AG09319 (cell line): Measurements from ENCODE around the gene CASP4.

Experiments used
- DNase-seq: peaks from one replicate; pipeline ENCODE4 v3.0.0-alpha.2; 2010; ENCODE audit warnings: low read depth; ENCODE audit errors: extremely low read depth
- TF ChIP-seq, protein P1 (sequence below): IDR thresholded peaks from 2 replicates; pipeline ENCODE4 v1.5.1; 2011; ENCODE audit warnings: low read depth, mild to moderate bottlenecking, inconsistent platforms, low read length, moderate library complexity

Gene CASP4

DNA sequence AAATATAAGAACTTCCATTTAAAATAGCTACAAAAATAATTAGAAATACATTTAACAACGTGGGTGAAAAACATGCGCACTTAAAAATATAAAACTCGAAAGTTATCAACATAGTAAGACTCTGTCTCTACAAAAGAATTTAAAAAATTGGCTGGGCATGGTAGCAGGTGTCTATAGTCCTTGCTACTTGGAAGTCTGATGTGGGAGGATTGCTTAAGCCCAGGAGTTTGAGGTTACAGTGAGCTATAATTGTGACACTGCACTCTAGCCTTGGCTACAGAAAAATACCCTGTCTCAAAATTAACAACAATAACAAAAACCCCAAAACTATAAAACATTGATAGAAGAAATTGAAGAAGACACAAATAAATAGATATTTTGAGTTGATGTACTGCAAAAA, 56.3 kb downstream of the CASP4 start:
- TF ChIP-seq, protein P1, sequence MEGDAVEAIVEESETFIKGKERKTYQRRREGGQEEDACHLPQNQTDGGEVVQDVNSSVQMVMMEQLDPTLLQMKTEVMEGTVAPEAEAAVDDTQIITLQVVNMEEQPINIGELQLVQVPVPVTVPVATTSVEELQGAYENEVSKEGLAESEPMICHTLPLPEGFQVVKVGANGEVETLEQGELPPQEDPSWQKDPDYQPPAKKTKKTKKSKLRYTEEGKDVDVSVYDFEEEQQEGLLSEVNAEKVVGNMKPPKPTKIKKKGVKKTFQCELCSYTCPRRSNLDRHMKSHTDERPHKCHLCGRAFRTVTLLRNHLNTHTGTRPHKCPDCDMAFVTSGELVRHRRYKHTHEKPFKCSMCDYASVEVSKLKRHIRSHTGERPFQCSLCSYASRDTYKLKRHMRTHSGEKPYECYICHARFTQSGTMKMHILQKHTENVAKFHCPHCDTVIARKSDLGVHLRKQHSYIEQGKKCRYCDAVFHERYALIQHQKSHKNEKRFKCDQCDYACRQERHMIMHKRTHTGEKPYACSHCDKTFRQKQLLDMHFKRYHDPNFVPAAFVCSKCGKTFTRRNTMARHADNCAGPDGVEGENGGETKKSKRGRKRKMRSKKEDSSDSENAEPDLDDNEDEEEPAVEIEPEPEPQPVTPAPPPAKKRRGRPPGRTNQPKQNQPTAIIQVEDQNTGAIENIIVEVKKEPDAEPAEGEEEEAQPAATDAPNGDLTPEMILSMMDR = no peak
- no peak for DNase-seq

DNA sequence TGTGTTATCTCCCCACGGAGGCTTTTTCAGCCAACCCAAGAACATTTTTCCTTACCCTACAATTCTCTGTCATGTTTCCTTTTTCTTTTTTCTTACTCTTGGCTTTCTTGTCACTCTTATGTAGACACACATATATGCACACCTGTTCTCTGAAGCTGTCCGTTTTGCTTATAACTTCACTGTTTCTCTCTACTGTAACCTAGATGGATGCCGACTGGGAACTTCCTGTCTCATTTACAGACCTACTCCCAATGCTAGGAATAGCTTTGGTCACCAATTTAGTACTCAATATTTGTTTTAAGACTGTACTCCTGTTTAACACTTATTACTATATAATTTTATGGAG, 60.2 kb downstream of the CASP4 start:
- TF ChIP-seq, protein P1 = no peak
- no peak for DNase-seq

DNA sequence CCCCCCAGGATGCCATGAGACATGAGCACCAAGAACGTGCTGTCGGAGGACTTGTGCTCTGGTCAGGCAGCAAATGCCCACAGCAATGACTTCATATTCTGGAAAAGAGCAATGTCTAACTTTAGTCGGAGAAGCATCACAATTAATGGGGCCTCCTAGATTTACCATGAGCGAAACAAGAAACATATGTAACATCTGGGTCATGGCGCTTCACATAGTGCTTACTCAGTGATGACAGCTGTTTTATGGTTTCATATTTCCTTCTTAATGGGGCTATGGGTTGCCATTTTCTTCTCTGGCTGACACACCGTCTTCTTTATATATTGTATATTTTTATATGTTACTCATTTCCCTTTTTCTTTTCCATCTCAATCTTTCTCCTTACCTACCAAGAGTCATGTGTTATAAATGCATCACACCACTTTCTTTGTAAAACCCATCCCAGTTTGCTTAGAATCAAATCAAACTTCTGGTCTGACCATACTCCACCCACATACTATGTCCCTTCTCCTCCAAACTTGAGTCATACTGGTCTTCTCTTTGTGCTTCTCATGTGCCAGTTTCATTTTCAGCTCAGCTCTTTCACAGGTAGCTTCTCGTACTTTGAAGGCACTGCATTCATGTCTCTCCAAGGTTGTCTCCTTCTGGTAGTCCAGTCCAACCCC, 60.7 kb downstream of the CASP4 start:
- DNase-seq = no peak
- TF ChIP-seq, protein P1 = no peak

DNA sequence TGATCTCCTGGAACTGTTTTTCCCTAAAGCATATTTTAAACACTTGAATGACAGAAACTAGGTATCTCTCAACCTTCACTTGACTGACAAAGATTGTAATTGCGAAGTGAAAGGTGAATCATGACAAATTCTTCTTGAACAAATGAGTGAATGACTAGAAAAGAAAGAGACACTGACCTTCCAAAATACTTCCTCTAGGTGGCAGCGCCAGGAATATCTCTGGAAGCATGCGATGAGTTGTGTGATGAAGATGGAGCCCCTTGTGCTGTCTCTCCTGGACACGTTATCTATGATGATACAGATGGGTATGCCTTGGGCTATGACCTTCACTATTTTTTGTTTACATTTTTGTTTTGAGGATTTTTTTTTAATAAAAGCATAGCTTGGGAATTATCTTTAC, 63.1 kb downstream of the CASP4 start:
- TF ChIP-seq, protein P1 = no peak
- no peak for DNase-seq

DNA sequence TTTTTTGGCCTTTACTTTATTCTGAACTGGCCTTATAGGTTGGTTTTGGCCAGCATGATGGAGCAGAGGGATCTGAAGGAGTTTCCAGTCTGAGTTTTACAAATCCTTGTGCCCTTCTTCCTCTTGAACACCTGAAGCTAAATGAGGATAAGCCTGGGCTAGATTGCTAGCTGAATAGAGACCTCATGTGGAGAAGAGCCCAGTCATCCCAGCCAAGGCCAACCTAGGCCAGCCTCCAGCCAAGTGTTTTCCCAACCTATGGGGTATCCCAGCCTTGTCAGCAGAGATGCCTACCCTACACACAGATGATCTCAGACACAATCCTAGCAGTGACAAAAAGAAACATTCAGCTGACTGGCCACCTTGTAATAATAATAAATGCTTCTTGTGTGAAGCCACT, 69.1 kb downstream of the CASP4 start:
- TF ChIP-seq, protein P1 = no peak
- no peak for DNase-seq

DNA sequence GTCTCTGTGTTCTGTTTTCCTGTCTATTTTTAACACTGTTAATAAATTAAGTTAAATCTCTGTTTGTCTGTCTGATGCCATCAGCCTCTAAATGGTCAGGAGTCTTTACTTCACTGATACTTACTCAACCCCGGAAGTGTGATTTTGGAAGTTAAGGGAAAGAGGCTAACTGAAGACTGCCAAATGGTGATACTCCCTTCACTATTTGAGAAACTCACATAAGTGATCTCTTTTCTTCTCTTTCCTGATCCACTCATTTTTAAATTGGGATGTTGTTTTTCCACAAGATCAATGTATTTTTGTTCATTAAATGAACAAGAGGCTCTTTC, 69.7 kb downstream of the CASP4 start:
- no peak for DNase-seq
- TF ChIP-seq, protein P1 = no peak

DNA sequence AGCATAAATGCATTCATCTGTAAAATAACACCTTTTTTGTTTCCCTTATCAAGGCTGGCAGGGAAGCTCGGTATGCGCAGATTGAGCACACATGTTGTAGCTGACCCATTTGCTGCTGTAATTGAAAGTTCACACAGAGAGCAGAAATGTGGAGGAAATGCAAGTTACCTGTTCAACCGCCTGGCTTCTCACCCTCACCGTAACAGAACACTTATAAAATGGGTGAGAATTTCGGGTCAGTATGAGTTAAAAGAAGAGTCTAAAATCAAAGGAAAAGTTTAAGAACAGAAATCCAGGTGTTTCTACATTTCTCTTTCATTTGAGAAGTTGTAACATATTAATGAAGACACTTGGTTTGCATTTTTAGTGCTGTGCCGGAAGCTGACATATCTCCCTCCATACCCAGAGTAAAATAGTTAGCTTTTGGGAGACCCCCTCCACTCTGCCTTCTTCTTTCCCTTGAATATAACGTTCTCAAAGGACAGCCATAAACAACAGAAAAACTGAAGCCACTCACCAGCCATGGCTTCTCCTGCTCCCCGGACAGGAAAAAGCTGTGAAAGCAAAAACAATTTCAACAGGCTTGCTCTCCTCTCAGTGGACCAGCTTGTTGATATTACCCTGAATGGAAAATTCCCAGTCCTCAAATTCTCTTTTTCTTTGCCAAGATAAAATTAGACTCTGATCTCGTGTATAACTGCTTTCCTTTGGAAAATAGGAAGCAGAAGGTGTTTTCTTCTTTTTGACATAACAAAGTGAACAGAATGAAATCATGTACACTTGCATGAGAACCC, 70.3 kb downstream of the CASP4 start, which contains the start of gene CASP12:
Gene CASP12, minus strand, starts transcription at position 570 of the 794 bp plus-strand sequence.
- TF ChIP-seq, protein P1 = no peak

More for the DNA sequence above, 70.3 kb downstream of the CASP4 start, which contains the start of gene CASP12:
- no peak for DNase-seq
